HEK293 (cell line): ENCODE measurements around the gene SCYL3.

Experiments
- CTCF ChIP-seq: fragments of 450-650 bp; formaldehyde crosslinking; IDR thresholded peaks from 2 replicates; pipeline ENCODE4 v1.5.1; 2016; ENCODE audit warnings: missing biosample characterization, missing genetic modification characterization
- IKZF3 ChIP-seq: fragments of 450-650 bp; IDR thresholded peaks from 2 replicates; pipeline ENCODE4 v1.5.0; 2018; ENCODE audit warnings: missing biosample characterization, mild to moderate bottlenecking, missing genetic modification characterization, moderate library complexity
- ZNF529 ChIP-seq: fragments of 450-650 bp; formaldehyde crosslinking; IDR thresholded peaks from 2 replicates; pipeline ENCODE4 v1.5.1; 2017; ENCODE audit warnings: missing genetic modification characterization, missing biosample characterization; ENCODE audit not compliant: insufficient replicate concordance

GRCh38 chr1:169816617-169817016 lies 77.1 kb downstream of the SCYL3 start:
- no peak for TF ChIP-seq ZNF529 (tag by site-specific recombination)
- no peak for TF ChIP-seq CTCF (tag by site-specific recombination)
- no peak for TF ChIP-seq IKZF3
